PC-3 (cell line): Measurements from ENCODE around the gene CERKL.

Experiments
- EZH2 ChIP-seq: fragments of 300-600 bp; sonication (generic); IDR thresholded peaks from one replicate; pipeline ENCODE4 v1.6.1; 2017; ENCODE audit warnings: antibody characterized with exemption, mild to moderate bottlenecking, low read length; ENCODE audit not compliant: unreplicated experiment
- EZH2phosphoT487 ChIP-seq: fragments of 300-600 bp; sonication (generic); IDR thresholded peaks from 2 replicates; pipeline ENCODE4 v1.6.1; 2018; ENCODE audit warnings: mild to moderate bottlenecking, antibody characterized with exemption, low read length, borderline replicate concordance
- TF ChIP-seq, protein P1 (sequence below): fragments of 300-600 bp; sonication (generic); conservative IDR thresholded peaks from 2 replicates; pipeline ENCODE4 v1.5.1; 2017; ENCODE audit warnings: antibody characterized with exemption, low read depth, mild to moderate bottlenecking, low read length

DNA sequence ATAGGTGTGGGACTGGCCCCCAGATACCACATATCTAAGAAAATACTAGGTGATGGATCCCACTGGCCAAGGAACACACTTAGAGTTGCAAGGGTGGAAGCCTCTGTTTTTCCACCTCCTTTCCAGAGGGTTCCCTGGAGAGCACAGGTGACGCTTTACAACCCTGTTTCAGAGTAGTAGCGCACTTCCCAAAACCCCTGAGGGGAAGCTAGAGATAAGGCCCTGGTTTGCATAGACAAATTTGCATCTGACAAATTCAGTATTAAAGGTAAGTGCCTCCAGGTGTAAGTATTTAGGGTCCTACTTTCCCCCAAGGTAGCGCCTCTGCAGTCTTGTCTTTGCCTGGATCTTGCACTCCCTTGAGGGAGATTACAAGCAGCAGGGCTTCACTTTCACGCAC lies 474 bp upstream of the CERKL start:
- TF ChIP-seq, protein P1, sequence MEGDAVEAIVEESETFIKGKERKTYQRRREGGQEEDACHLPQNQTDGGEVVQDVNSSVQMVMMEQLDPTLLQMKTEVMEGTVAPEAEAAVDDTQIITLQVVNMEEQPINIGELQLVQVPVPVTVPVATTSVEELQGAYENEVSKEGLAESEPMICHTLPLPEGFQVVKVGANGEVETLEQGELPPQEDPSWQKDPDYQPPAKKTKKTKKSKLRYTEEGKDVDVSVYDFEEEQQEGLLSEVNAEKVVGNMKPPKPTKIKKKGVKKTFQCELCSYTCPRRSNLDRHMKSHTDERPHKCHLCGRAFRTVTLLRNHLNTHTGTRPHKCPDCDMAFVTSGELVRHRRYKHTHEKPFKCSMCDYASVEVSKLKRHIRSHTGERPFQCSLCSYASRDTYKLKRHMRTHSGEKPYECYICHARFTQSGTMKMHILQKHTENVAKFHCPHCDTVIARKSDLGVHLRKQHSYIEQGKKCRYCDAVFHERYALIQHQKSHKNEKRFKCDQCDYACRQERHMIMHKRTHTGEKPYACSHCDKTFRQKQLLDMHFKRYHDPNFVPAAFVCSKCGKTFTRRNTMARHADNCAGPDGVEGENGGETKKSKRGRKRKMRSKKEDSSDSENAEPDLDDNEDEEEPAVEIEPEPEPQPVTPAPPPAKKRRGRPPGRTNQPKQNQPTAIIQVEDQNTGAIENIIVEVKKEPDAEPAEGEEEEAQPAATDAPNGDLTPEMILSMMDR: no peak
- TF ChIP-seq EZH2phosphoT487: no peak
- TF ChIP-seq EZH2: no peak
